ENCODE measurements around the gene GRM1. TPM values are rescaled to one million over a fixed set of nuclear protein-coding genes. Genes with fewer than 3 reads are reported as not detected.

The GRM1 gene
- polyA plus RNA-seq, 3 donors, result not detected

DNA sequence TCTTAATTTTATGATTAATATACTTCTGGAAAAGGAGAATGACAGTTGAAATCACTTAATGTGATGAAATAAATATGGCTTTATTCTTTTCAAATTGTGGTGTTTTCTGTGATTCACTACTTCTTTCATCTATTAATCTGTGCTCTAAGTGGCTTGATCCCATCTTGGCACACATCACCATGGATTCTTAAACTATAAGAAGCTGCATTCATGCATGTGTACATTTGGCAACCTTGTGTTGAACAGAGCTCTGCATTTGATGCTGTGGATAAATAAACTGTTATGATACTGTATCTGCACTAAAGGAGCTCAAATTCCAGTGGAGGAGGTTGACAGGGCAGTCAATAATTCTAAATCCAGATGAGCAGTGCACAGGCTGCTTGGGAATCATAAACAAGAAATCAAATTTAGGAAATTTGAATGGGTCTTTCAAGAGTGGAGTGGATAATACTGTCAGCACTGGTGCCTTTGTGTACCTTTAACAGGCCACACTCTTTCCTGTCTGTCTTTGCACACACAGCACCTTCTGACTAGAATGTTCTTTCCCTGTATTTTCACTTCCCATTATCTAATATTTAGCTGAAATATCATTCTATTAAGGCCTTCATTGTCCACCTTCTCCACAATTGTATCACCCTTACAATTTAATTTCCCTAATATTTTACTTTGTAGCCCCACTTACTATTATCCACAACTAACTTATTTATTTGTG is 252.9 kb downstream of the GRM1 start:
- Histone ChIP-seq H3K27ac (ENCODE audit: low read depth in 1 of 2, low read length in 2 of 2) (no peak overlapping the region), H3K9ac (ENCODE audit: insufficient read depth, low read length, poor library complexity, severe bottlenecking) (no peak overlapping the region), H3K4me2 (replicated peaks; ENCODE audit: extremely low read depth, low read length, poor library complexity, severe bottlenecking) (no peak overlapping the region), H3K9me3 (replicated peaks in 1 of 2; ENCODE audit: control insufficient read depth in 1 of 2, insufficient read depth in 1 of 2, low read length in 2 of 2) (no peaks in the 10 kb centered on the region), H4K20me1 (ENCODE audit: insufficient read depth, low read length) (no peaks in the 10 kb centered on the region), H2AFZ (ENCODE audit: insufficient read depth, low read depth, low read length, poor library complexity, severe bottlenecking) (no peak overlapping the region), H3K4me3 (replicated peaks in 1 of 3; ENCODE audit: low read depth in 2 of 3, low read length in 3 of 3) (no peak overlapping the region), H3K27me3 (ENCODE audit: control insufficient read depth in 2 of 2, insufficient read depth in 2 of 2, low read length in 2 of 2) (no peaks in the 10 kb centered on the region), H3K4me1 (ENCODE audit: control insufficient read depth in 1 of 2, insufficient read depth in 2 of 2, low read length in 2 of 2) (no peaks in the 10 kb centered on the region), H3K36me3 (replicated peaks in 1 of 2; ENCODE audit: control insufficient read depth in 1 of 2, insufficient read depth in 2 of 2, low read length in 2 of 2) (no peaks in the 10 kb centered on the region), H3K79me2 (ENCODE audit: insufficient read depth, low read length) (no peaks in the 10 kb centered on the region)
- no peaks in the 10 kb centered on the region for H3K4me1 Mint-ChIP-seq
- no peaks in the 10 kb centered on the region for H3K36me3 Mint-ChIP-seq
- intact Hi-C loops (cut with micrococcal nuclease), result no loop called here
- H3K9me3 Mint-ChIP-seq, result peaks cover 0 to 4% (median 2%) of the 10 kb centered on the region in 7 donors
- no peak overlapping the region for H3K27ac Mint-ChIP-seq
- no peaks in the 10 kb centered on the region for H3K27me3 Mint-ChIP-seq (ENCODE audit: low read depth in 3 of 3)
- TF ChIP-seq, protein P1, sequence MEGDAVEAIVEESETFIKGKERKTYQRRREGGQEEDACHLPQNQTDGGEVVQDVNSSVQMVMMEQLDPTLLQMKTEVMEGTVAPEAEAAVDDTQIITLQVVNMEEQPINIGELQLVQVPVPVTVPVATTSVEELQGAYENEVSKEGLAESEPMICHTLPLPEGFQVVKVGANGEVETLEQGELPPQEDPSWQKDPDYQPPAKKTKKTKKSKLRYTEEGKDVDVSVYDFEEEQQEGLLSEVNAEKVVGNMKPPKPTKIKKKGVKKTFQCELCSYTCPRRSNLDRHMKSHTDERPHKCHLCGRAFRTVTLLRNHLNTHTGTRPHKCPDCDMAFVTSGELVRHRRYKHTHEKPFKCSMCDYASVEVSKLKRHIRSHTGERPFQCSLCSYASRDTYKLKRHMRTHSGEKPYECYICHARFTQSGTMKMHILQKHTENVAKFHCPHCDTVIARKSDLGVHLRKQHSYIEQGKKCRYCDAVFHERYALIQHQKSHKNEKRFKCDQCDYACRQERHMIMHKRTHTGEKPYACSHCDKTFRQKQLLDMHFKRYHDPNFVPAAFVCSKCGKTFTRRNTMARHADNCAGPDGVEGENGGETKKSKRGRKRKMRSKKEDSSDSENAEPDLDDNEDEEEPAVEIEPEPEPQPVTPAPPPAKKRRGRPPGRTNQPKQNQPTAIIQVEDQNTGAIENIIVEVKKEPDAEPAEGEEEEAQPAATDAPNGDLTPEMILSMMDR (IDR thresholded peaks at IDR 0.05), result no peak
- no peak overlapping the region for H3K4me3 Mint-ChIP-seq
- no peak for DNase-seq

DNA sequence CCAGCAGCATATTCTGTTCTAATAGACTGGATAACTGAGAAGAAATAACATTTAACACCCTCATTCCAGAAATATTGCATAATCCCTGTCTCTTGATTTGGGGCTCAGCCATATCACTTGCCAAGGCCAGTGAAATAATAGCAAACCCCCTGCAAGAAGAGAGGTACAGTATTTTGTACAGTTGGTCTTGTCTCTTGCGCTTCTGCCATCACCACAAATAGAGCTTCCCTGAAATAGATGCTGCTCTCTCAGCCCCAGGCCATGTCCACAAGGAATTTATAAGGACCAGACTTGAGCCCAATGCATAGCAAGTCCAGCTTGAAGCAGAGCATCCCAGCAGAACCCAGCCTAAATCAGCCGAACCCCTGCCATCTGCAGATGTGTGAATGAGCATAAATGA is 254.0 kb downstream of the GRM1 start:
- Histone ChIP-seq H3K4me3 (replicated peaks in 1 of 3; ENCODE audit: low read depth in 2 of 3, low read length in 3 of 3) (no peak overlapping the region), H3K9ac (ENCODE audit: insufficient read depth, low read length, poor library complexity, severe bottlenecking) (no peak overlapping the region), H3K4me1 (ENCODE audit: control insufficient read depth in 1 of 2, insufficient read depth in 2 of 2, low read length in 2 of 2) (no peaks in the 10 kb centered on the region), H3K4me2 (replicated peaks; ENCODE audit: extremely low read depth, low read length, poor library complexity, severe bottlenecking) (no peak overlapping the region), H3K79me2 (ENCODE audit: insufficient read depth, low read length) (no peaks in the 10 kb centered on the region), H4K20me1 (ENCODE audit: insufficient read depth, low read length) (no peaks in the 10 kb centered on the region), H2AFZ (ENCODE audit: insufficient read depth, low read depth, low read length, poor library complexity, severe bottlenecking) (no peak overlapping the region), H3K36me3 (replicated peaks in 1 of 2; ENCODE audit: control insufficient read depth in 1 of 2, insufficient read depth in 2 of 2, low read length in 2 of 2) (no peaks in the 10 kb centered on the region), H3K27me3 (ENCODE audit: control insufficient read depth in 2 of 2, insufficient read depth in 2 of 2, low read length in 2 of 2) (no peaks in the 10 kb centered on the region), H3K9me3 (replicated peaks in 1 of 2; ENCODE audit: control insufficient read depth in 1 of 2, insufficient read depth in 1 of 2, low read length in 2 of 2) (no peaks in the 10 kb centered on the region), H3K27ac (ENCODE audit: low read depth in 1 of 2, low read length in 2 of 2) (no peak overlapping the region)
- TF ChIP-seq, protein P1 (IDR thresholded peaks at IDR 0.05), result no peak
- intact Hi-C loops (cut with micrococcal nuclease), result no loop called here
- Mint-ChIP-seq H3K36me3 (no peaks in the 10 kb centered on the region), H3K4me3 (no peak overlapping the region), H3K4me1 (peaks cover 7% of the 10 kb centered on the region), H3K9me3 (peaks cover 0 to 8% (median 2%) of the 10 kb centered on the region in 7 donors), H3K27me3 (ENCODE audit: low read depth in 3 of 3) (no peaks in the 10 kb centered on the region), H3K27ac (no peak overlapping the region)
- DNase-seq, result no peak
- no CpG with 5 or more reads among the region's 2 CpGs for WGBS (ENCODE audit: insufficient coverage)

All from CD14-positive monocyte (primary cell).